Coronary artery (tissue), 2 donors: ENCODE results near the gene BAZ1A.

Experiments used
- DNase-seq: peaks from one replicate; pipeline ENCODE4 v3.0.0-alpha.2; 2017; ENCODE audit warnings: low spot score
- H3K27ac ChIP-seq, 2 donors: fragments of 200-600 bp; sonication (generic); one replicate each; pipeline ENCODE4 v1.5.1; 2016 to 2019
- H3K4me3 ChIP-seq: fragments of 200-600 bp; sonication (generic); 2 replicates; pipeline ENCODE4 v1.5.1; 2016; ENCODE audit warnings: mild to moderate bottlenecking, moderate library complexity
- TF ChIP-seq, protein P1 (sequence below): fragments of 200-600 bp; sonication (generic); IDR thresholded peaks from one replicate; pipeline ENCODE4 v1.5.1; 2019; ENCODE audit warnings: antibody characterized with exemption

Gene BAZ1A

DNA sequence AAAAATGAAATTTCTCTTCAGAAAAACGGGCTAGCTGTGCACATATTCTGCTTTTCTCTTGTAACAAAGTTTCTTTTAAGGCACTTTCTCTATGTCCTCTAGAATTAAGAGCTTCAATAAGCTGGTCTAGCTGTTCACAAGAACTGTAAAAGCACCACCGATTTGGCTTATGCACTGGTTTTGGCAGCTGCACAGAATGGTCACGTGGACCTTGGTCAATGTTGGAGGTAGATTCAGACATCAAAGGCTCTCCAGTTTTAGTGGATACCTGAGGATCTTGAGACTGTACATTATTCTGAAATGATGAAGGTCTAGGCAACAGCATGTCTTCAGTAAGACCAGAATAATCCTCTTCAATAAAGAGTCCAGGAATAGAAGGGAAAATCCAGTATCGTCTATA lies 99.2 kb downstream of the BAZ1A start:
- H3K4me3 ChIP-seq = no peak overlapping the region
- no peak for DNase-seq
- no peak overlapping the region for H3K27ac ChIP-seq
- TF ChIP-seq, protein P1, sequence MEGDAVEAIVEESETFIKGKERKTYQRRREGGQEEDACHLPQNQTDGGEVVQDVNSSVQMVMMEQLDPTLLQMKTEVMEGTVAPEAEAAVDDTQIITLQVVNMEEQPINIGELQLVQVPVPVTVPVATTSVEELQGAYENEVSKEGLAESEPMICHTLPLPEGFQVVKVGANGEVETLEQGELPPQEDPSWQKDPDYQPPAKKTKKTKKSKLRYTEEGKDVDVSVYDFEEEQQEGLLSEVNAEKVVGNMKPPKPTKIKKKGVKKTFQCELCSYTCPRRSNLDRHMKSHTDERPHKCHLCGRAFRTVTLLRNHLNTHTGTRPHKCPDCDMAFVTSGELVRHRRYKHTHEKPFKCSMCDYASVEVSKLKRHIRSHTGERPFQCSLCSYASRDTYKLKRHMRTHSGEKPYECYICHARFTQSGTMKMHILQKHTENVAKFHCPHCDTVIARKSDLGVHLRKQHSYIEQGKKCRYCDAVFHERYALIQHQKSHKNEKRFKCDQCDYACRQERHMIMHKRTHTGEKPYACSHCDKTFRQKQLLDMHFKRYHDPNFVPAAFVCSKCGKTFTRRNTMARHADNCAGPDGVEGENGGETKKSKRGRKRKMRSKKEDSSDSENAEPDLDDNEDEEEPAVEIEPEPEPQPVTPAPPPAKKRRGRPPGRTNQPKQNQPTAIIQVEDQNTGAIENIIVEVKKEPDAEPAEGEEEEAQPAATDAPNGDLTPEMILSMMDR = no peak

DNA sequence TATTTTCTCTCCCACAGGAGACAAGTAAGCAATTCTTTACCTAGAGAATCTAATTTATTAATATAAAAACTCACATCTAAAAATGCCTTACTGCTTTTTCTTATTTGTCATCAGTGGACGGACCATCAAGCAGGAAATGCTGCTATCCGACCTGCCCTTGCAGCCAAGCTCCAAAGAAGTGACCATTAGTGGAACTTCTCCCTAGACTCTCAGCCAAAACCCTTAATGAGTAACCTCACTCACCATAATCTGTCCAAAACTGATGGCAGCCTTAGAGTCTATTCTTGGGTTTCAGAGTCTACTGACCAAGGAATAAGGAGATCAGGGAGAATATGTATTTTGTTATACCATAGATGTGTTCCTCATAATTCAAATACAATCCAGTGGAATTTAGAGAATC lies 99.8 kb downstream of the BAZ1A start:
- no peak for DNase-seq

DNA sequence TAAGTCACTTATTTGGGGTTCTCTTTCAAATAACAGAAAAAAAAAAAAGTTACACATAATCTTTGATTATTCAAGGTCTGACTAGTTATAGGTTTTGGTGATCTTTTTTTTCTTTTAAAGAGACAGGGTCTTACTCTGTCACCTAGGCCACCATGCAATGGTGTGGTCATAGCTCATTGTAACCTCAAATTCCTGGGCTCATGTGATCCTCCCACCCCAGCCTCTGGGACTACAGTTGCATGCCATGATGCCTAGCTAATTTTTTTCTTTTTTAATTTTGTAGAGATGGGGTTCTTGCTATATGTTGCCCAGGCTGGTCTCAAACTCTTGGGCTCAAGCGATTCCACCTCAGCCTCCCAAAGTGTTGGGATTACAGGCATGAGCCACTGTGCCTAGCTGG lies 104.3 kb downstream of the BAZ1A start:
- Histone ChIP-seq H3K4me3 (no peak overlapping the region), H3K27ac (no peak overlapping the region)
- TF ChIP-seq, protein P1 = no peak
- no peak for DNase-seq

More for the DNA sequence above, 99.8 kb downstream of the BAZ1A start:
- H3K27ac ChIP-seq = no peak overlapping the region
- no peak overlapping the region for H3K4me3 ChIP-seq
- TF ChIP-seq, protein P1 = no peak

DNA sequence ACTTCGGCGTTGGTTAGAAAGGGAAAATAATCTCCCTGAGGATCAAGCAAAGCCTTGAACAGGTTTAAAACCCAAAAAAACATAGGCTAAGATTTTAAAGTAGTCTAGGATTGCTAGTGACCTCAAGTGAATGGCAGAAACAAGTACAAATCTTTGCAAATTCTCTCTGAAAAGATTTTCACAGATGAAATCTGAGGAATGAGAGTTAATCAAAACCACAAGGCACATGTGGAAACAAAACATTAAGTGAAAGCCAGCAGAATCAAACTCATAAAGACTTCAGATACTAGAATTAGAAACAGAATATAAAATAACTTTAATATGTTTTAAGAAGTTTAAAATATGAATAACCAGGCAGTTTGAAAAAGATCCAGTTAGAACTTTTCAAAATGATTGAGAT lies 108.6 kb downstream of the BAZ1A start:
- no peak overlapping the region for H3K4me3 ChIP-seq
- DNase-seq = no peak
- no peak overlapping the region for H3K27ac ChIP-seq
- TF ChIP-seq, protein P1 = no peak

DNA sequence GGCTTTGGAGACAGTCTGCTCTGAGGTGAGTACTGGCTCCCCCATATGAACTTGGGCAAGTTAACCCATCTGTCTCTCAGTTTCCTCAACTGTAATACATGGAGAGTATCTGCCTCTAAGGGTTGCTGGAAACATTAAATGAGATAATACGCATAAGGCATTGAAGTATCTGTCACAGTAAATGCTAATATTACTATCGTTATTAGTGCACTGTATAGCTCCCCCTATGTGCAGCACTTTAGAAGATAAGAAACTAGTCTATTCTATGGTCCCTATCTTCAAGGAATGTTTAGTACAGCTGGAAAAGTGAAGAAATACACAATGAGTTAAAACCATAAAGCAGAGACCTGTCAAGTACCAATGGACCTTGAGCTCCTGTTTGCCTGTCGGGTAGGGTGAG lies 109.1 kb downstream of the BAZ1A start:
- DNase-seq = no peak
- Histone ChIP-seq H3K4me3 (no peak overlapping the region), H3K27ac (no peak overlapping the region)
- TF ChIP-seq, protein P1 = no peak

DNA sequence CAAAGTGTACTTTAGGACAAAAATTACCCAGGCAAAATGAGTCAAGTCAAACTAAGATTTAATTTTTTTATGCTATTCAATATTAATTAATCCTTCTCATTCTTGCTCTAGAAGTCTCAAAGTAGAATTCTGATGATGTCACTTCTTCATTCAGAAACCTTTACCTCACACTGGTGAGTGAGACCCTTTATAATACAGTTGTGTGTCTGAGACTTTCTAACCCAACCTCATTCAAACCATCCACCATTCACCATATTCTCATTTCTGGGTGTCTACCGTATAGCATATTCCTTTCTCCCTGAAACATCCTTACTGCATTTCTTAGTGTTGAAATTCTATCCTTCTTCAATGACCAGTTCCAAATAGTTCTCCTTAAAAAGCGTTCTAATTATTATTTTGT lies 119.9 kb downstream of the BAZ1A start:
- no peak overlapping the region for H3K4me3 ChIP-seq
- DNase-seq = no peak
- TF ChIP-seq, protein P1 = no peak
- no peak overlapping the region for H3K27ac ChIP-seq

DNA sequence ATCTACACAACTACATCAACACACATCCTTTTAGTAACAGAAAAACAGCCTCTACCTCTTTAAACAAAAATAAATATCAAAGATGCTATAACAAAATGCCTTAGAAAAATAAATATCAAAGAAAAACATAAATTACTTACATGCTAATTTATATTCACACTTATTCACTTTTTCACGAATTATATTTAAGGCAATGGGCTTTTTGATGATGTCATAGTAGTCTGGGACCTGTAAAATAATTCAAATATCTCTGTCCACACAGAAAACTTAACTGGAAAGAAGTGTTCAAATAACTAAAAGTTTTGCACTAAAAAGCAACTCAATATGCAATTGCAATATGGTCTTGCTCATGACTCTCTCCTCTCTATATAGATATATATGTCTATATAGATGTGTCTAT lies 120.5 kb downstream of the BAZ1A start:
- Histone ChIP-seq H3K4me3 (no peak overlapping the region), H3K27ac (no peak overlapping the region)
- no peak for DNase-seq
- TF ChIP-seq, protein P1 = no peak
